Parathyroid adenoma (tissue), 2 donors: ENCODE measurements around the gene MSANTD2.

Experiments used
- H2AFZ ChIP-seq: fragments of 300-600 bp; sonication (generic); one replicate; pipeline ENCODE4 v1.7.0; 2017; ENCODE audit warnings: antibody characterized with exemption, mild to moderate bottlenecking
- H3K27ac ChIP-seq: fragments of 300-600 bp; sonication (generic); one replicate; pipeline ENCODE4 v1.7.0; 2017
- H3K27me3 ChIP-seq: fragments of 300-600 bp; sonication (generic); one replicate; pipeline ENCODE4 v1.7.0; 2017; ENCODE audit warnings: low read length; ENCODE audit not compliant: control insufficient read depth, insufficient read depth
- H3K36me3 ChIP-seq: fragments of 300-600 bp; sonication (generic); one replicate; pipeline ENCODE4 v1.7.0; 2017; ENCODE audit warnings: low read length; ENCODE audit not compliant: control insufficient read depth, insufficient read depth
- H3K4me1 ChIP-seq: fragments of 300-600 bp; sonication (generic); one replicate; pipeline ENCODE4 v1.7.0; 2017; ENCODE audit warnings: control low read depth
- H3K4me2 ChIP-seq: fragments of 300-600 bp; sonication (generic); one replicate; pipeline ENCODE4 v1.7.0; 2017; ENCODE audit warnings: low read length
- H3K4me3 ChIP-seq: fragments of 300-600 bp; sonication (generic); one replicate; pipeline ENCODE4 v1.7.0; 2017; ENCODE audit warnings: low read depth, low read length
- H3K79me2 ChIP-seq: fragments of 300-600 bp; sonication (generic); one replicate; pipeline ENCODE4 v1.7.0; 2017; ENCODE audit warnings: control low read depth
- H3K9ac ChIP-seq: fragments of 300-600 bp; sonication (generic); one replicate; pipeline ENCODE4 v1.7.0; 2017; ENCODE audit warnings: mild to moderate bottlenecking
- H3K9me3 ChIP-seq: fragments of 300-600 bp; sonication (generic); one replicate; pipeline ENCODE4 v1.7.0; 2017; ENCODE audit warnings: low read length; ENCODE audit not compliant: control insufficient read depth
- CTCF ChIP-seq: fragments of 300-600 bp; sonication (generic); IDR thresholded peaks from one replicate; pipeline ENCODE4 v1.7.0; 2017; ENCODE audit warnings: antibody characterized with exemption, mild to moderate bottlenecking
- donor health status: primary hyperparathyroidism.

Gene MSANTD2

DNA sequence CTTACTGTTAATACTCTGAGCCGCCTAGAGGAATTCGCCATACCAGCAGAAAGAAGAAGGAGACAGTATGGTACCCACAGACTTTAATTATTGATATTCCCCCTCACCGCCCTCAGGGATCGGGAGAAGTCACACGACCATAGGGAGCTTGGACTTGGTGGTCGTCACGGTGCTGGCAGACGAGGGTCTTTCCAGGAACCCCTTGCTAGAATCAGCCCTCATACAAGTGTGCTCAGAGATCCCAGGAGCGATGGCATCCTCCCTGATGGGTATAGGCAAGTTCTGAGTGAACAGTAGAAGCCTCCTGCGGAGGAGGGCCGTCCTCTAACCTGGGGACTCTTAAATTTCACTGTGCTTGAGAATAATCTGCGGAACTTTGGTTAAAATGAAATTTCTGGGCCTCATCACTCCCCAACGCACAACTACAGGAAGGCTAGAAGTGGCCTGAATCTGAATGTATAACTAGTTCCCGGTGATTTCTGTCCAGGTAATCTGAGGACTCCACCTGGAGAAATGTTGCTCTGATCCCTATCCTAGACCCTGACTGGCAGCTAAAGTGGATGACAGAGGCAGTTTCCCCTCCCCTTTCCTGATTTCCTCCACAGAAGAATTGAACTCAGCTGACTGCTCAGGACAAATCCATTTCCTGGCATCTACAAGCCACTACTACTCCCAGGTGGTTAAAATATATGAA is 52.7 kb downstream of the MSANTD2 start:
- no peaks in the 10 kb centered on the region for H3K4me1 ChIP-seq
- no peaks in the 10 kb centered on the region for H3K79me2 ChIP-seq
- H3K27me3 ChIP-seq = no peaks in the 10 kb centered on the region
- TF ChIP-seq CTCF = no peak
- H3K9ac ChIP-seq = no peak overlapping the region
- no peaks in the 10 kb centered on the region for H3K36me3 ChIP-seq
- no peak overlapping the region for H3K27ac ChIP-seq
- no peak overlapping the region for H3K4me2 ChIP-seq
- no peak overlapping the region for H2AFZ ChIP-seq
- no peak overlapping the region for H3K4me3 ChIP-seq
- no peaks in the 10 kb centered on the region for H3K9me3 ChIP-seq

GRCh38 chr11:124746621-124747243 is 53.5 kb downstream of the MSANTD2 start:
- no peak overlapping the region for H3K27ac ChIP-seq
- H2AFZ ChIP-seq = peak overlapping the region; percentile 62
- no peaks in the 10 kb centered on the region for H3K79me2 ChIP-seq
- no peaks in the 10 kb centered on the region for H3K36me3 ChIP-seq
- peak overlapping the region; percentile 59 for H3K4me3 ChIP-seq
- no peaks in the 10 kb centered on the region for H3K9me3 ChIP-seq
- H3K4me2 ChIP-seq = peak overlapping the region; percentile 76
- no peaks in the 10 kb centered on the region for H3K27me3 ChIP-seq
- peak; percentile 21 for TF ChIP-seq CTCF
- H3K9ac ChIP-seq = no peak overlapping the region
- H3K4me1 ChIP-seq = no peaks in the 10 kb centered on the region

DNA sequence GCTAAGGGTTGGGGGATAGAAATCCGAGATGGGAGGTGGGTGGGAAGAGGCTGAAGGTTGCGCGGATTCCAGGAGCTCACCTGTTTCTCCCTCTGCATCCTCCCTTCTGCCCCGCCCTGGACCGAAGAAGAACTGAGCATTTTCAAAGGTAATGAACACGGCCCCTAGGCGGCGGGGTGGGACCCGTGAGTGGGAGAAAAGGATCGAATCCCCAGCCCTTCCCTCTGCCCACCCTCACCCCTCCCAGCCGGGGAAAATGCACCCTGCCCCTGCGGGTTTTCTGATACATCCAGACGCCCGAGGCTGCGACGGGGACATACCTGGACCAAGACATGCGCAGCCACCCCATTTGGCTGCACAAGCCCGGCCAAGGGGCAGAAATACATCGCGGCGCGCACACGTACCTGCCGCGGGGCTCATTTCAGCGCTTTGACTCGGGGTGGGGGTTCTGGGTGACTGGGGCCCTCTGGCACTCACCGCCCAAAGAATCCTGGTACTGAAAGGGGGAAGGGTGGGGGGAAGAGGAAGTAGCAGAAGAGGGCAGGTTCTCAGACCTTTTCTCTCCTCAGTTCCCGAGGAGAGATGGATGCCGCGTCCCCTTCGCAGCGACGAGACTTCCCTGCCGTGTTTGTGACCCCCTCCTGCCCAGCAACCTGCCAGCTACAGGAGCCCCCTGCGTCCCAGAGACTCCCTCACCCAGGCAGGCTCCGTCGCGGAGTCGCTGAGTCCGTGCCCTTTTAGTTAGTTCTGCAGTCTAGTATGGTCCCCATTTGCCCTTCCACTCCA is 54.2 kb downstream of the MSANTD2 start:
- peak overlapping the region; percentile 62 for H2AFZ ChIP-seq
- peak overlapping the region; percentile 59 for H3K4me3 ChIP-seq
- no peaks in the 10 kb centered on the region for H3K79me2 ChIP-seq
- no peaks in the 10 kb centered on the region for H3K36me3 ChIP-seq
- no peaks in the 10 kb centered on the region for H3K4me1 ChIP-seq
- H3K9me3 ChIP-seq = no peaks in the 10 kb centered on the region
- no peak overlapping the region for H3K9ac ChIP-seq
- no peaks in the 10 kb centered on the region for H3K27me3 ChIP-seq
- TF ChIP-seq CTCF = no peak
- peak overlapping the region; percentile 76 for H3K4me2 ChIP-seq
- H3K27ac ChIP-seq = no peak overlapping the region

- no peak for TF ChIP-seq CTCF
- Histone ChIP-seq H2AFZ (no peak overlapping the region), H3K27me3 (no peaks in the 10 kb centered on the region), H3K27ac (no peak overlapping the region), H3K36me3 (no peaks in the 10 kb centered on the region), H3K9ac (no peak overlapping the region), H3K79me2 (no peaks in the 10 kb centered on the region), H3K4me1 (no peaks in the 10 kb centered on the region), H3K9me3 (no peaks in the 10 kb centered on the region), H3K4me2 (no peak overlapping the region), H3K4me3 (no peak overlapping the region)
Observed at GRCh38 chr11:124745270-124745834, 54.9 kb downstream of the MSANTD2 start.
